Testis (tissue), 2 donors: ENCODE measurements around the gene FSTL5.

Experiments
- POLR2A ChIP-seq: fragments of 450-650 bp; IDR thresholded peaks from one replicate; pipeline ENCODE4 v1.6.1; 2017; ENCODE audit warnings: antibody characterized with exemption, mild to moderate bottlenecking, moderate library complexity
- TF ChIP-seq, protein P1 (sequence below), 3 experiments: fragments of 450-650 bp in 2 of 3; fragments of 200-600 bp in 1 of 3; sonication (generic) in 1 of 3; IDR thresholded peaks; one replicate each; pipeline ENCODE4 v1.5.1; 2016 to 2019; ENCODE audit warnings: antibody characterized with exemption in 3 of 3, mild to moderate bottlenecking in 2 of 3, moderate library complexity in 1 of 3

DNA sequence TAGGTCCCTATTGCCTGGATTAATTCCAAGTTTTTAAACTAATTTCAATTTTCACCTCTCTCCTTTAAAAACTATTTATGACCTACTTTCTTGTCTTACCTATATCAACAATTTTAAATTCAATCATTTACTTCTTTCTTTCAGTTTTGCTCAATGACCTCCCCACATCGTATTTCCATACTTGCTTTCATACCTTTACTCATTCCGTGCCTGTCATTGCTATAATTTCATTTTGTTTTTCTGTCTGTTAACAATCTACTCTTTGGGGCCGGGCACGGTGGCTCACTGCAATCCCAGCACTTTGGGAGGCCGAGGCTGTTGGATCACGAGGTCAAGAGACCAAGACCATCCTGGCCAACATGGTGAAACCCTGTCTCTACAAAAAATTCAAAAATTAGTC is 781.1 kb downstream of the FSTL5 start:
- TF ChIP-seq, protein P1, sequence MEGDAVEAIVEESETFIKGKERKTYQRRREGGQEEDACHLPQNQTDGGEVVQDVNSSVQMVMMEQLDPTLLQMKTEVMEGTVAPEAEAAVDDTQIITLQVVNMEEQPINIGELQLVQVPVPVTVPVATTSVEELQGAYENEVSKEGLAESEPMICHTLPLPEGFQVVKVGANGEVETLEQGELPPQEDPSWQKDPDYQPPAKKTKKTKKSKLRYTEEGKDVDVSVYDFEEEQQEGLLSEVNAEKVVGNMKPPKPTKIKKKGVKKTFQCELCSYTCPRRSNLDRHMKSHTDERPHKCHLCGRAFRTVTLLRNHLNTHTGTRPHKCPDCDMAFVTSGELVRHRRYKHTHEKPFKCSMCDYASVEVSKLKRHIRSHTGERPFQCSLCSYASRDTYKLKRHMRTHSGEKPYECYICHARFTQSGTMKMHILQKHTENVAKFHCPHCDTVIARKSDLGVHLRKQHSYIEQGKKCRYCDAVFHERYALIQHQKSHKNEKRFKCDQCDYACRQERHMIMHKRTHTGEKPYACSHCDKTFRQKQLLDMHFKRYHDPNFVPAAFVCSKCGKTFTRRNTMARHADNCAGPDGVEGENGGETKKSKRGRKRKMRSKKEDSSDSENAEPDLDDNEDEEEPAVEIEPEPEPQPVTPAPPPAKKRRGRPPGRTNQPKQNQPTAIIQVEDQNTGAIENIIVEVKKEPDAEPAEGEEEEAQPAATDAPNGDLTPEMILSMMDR (IDR thresholded peaks at IDR 0.05) = no peak
- no peak for TF ChIP-seq POLR2A
